Adrenal gland (tissue), 5 donors: ENCODE measurements around the gene PZP.

Experiments used
- POLR2A ChIP-seq, 2 donors: fragments of 450-650 bp; IDR thresholded peaks; one replicate each; pipeline ENCODE4 v1.6.1; 2017; ENCODE audit warnings: antibody characterized with exemption in 2 of 2, mild to moderate bottlenecking in 2 of 2, moderate library complexity in 1 of 2
- TF ChIP-seq, protein P1 (sequence below), 6 experiments: fragments of 450-650 bp in 4 of 6; fragments of 200-600 bp in 2 of 6; sonication (generic) in 1 of 6; IDR thresholded peaks; 1 replicate in 5 of 6; 2 replicates in 1 of 6; pipeline versions ENCODE4 v1.5.1 to v1.8.0; 2016 to 2021; ENCODE audit warnings: antibody characterized with exemption in 6 of 6, mild to moderate bottlenecking in 2 of 6, moderate library complexity in 1 of 6
- donor health status: DM: no; HTN: no; CAD: no.

GRCh38 chr12:9256758-9257405 is 48.7 kb upstream of the PZP start:
- TF ChIP-seq, protein P1, sequence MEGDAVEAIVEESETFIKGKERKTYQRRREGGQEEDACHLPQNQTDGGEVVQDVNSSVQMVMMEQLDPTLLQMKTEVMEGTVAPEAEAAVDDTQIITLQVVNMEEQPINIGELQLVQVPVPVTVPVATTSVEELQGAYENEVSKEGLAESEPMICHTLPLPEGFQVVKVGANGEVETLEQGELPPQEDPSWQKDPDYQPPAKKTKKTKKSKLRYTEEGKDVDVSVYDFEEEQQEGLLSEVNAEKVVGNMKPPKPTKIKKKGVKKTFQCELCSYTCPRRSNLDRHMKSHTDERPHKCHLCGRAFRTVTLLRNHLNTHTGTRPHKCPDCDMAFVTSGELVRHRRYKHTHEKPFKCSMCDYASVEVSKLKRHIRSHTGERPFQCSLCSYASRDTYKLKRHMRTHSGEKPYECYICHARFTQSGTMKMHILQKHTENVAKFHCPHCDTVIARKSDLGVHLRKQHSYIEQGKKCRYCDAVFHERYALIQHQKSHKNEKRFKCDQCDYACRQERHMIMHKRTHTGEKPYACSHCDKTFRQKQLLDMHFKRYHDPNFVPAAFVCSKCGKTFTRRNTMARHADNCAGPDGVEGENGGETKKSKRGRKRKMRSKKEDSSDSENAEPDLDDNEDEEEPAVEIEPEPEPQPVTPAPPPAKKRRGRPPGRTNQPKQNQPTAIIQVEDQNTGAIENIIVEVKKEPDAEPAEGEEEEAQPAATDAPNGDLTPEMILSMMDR (IDR thresholded peaks at IDR 0.05) = no peak
- TF ChIP-seq POLR2A (IDR thresholded peaks at IDR 0.05) = no peak
